ENCODE data around the gene MMEL1.
"Not testable (repeated sequence)": the region's sequence is repeated elsewhere in the genome, so short reads cannot be mapped to it uniquely, and the experiment has no call there.

Gene MMEL1, protein sequence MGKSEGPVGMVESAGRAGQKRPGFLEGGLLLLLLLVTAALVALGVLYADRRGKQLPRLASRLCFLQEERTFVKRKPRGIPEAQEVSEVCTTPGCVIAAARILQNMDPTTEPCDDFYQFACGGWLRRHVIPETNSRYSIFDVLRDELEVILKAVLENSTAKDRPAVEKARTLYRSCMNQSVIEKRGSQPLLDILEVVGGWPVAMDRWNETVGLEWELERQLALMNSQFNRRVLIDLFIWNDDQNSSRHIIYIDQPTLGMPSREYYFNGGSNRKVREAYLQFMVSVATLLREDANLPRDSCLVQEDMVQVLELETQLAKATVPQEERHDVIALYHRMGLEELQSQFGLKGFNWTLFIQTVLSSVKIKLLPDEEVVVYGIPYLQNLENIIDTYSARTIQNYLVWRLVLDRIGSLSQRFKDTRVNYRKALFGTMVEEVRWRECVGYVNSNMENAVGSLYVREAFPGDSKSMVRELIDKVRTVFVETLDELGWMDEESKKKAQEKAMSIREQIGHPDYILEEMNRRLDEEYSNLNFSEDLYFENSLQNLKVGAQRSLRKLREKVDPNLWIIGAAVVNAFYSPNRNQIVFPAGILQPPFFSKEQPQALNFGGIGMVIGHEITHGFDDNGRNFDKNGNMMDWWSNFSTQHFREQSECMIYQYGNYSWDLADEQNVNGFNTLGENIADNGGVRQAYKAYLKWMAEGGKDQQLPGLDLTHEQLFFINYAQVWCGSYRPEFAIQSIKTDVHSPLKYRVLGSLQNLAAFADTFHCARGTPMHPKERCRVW

GRCh38 chr1:2632561-2633361 is at the start of gene MMEL1:
TSS of gene MMEL1 (minus strand) at chr1:2633016. CDS start at chr1:2629484, 3,532 bp downstream.
- DNase-seq, result no peak

DNA sequence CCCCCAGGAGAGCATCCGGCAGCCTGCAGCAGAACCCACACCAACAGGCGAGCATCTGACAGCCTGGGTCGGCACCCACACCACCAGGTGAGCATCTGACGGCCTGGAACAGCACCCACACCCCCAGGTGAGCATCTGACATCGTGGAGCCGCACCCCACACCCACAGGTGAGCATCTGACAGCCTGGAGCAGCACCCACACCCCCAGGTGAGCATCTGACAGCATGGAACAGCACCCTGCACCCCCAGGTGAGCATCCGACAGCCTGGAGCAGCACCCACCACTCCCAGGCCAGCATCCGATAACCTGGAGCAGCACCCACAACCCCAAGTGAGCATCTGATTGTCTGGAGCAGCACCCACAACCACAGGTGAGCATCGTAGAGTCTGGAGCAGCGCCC is 43.9 kb upstream of the MMEL1 start:
- DNase-seq, result not testable (repeated sequence)

DNA sequence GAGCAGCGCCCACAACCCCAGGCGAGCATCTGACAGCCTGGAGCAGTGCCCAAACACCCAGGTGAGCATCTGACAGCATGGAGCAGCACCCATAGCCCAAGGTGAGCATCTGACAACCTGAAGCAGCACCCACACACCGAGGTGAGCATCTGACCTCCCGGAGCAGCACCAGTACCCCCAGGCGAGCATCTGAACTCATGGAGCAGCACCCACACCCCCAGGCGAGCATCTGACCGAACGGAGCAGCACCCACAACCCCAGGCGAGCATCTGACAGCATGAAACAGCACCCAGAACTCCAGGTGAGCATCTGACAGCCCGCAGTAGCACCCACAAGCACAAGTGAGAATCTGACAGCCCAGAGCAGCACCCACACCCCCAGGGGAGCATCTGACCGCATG is 38.8 kb upstream of the MMEL1 start:
- not testable (repeated sequence) for DNase-seq

- DNase-seq, result not testable (repeated sequence)
Measured at GRCh38 chr1:2659806-2660205, 27.0 kb upstream of the MMEL1 start.

- DNase-seq, result not testable (repeated sequence)
Measured at GRCh38 chr1:2657909-2658308, 25.1 kb upstream of the MMEL1 start.

DNA sequence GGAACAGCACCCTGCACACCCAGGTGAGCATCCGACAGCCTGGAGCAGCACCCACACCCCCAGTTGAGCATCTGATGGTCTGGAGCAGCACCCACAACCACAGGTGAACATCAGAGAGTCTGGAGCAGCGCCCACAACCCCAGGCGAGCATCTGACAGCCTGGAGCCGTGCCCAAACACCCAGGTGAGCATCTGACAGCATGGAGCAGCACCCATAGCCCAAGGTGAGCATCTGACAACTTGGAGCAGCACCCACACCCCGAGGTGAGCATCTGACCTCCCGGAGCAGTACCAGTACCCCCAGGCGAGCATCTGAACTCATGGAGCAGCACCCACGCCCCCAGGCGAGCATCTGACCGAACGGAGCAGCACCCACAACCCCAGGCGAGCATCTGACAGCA is 24.3 kb upstream of the MMEL1 start:
- not testable (repeated sequence) for DNase-seq

DNA sequence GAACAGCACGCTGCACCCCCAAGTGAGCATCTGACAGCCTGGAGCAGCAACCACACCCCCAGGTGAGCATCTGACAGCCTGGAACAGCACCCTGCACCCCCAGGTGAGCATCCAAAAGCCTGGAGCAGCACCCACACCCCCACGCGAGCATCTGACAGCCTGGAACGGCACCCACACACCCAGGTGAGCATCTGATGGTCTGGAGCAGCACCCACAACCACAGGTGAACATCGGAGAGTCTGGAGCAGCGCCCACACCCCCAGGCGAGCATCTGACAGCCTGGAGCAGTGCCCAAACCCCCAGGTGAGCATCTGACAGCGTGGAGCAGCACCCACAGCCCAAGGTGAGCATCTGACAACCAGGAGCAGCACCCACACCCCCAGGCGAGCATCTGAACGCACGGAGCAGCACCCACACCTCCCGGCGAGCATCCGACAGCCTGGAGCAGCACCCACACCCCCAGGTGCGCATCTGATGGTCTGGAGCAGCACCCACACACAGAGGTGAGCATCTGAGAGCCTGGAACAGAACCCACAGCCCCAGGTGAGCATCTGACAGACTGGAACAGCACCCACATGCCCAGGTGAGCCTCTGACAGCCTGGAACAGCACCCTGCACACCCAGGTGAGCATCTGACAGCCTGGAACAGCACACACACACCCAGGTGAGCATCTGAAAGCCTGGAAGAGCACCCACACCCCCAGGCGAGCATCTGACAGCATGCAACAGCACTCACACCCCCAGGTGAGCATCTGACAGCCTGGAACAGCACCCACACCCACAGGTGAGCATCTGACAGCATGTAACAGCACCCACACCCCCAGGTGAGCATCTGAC is 23.0 kb upstream of the MMEL1 start:
- DNase-seq, result not testable (repeated sequence)

DNA sequence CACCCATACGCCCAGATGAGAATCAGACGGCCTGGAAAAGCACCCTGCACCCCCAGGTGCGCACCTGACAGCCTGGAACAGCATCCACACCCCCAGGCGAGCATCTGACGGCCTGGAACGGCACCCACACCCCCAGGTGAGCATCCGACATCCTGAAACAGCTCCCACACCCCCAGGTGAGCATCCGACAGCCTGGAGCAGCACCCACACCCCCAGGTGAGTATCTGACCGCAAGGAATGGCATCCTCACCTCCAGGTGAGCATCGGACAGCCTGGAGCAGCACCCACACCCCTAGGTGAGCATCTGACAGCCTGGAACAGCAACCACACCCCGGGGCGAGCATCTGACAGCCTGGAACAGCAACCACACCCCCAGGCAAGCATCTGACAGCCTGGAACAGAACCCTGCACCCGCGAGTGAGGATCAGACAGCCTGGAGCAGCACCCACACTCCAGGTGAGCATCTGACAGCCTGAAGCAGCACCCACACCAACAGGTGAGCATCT is 21.7 kb upstream of the MMEL1 start:
- not testable (repeated sequence) for DNase-seq

- DNase-seq, result not testable (repeated sequence)
Measured at GRCh38 chr1:2653741-2654442, 21.1 kb upstream of the MMEL1 start.

GRCh38 chr1:2652926-2653571 is 20.2 kb upstream of the MMEL1 start:
- not testable (repeated sequence) for DNase-seq

DNA sequence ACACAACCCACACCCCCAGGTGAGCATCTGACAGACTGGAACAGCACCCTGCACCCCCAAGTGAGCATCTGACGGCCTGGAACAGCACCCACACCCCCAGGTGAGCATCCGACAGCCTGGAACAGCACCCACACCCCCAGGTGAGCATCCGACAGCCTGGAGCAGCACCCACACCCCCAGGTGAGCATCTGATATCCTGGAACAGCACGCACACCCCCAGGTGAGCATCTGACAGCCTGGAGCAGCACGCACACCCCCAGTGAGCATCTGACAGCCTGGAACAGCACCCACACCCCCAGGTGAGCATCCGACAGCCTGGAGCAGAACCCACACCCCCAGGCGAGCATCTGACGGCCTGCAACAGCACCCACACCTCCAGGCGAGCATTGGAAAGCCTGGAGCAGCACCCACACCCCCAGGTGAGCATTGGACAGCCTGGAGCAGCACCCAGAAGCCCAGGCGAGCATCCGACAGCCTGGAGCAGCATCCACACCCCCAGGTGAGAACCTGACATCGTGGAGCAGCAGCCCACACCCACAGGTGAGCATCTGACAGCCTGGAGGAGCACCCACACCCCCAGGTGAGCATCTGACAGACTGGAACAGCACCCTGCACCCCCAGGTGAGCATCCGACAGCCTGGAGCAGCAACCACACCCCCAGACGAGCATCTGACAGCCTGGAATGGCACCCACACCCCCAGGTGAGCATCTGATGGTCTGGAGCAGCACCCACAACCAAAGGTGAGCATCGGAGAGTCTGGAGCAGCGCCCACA is 19.5 kb upstream of the MMEL1 start:
- not testable (repeated sequence) for DNase-seq

- DNase-seq, result no peak
Measured at GRCh38 chr1:2650967-2651645, 18.3 kb upstream of the MMEL1 start.

GRCh38 chr1:2646837-2647236 is 14.0 kb upstream of the MMEL1 start:
- no peak for DNase-seq

DNA sequence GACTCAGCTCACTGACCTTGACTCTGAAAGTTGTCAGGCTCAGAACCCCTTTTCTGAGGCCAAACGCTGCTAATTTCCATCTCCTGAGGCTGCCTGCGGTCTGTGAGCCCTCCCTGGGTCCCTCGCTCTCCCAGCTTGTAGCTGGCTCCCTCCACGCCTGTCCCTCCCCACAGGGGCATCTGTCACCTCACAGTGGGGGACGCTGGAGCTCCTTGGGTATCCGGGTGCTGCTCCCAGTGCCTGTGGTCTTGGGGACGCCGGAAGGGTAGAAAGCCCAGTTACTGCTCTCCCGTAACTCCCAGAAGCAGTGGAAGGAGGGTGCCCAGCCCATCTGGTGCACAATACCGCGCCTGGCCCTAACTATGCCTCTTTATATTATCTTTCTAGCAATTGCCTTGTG is 13.0 kb upstream of the MMEL1 start:
- no peak for DNase-seq

GRCh38 chr1:2645143-2645542 is 12.3 kb upstream of the MMEL1 start:
- no peak for DNase-seq

- DNase-seq, result no peak
Measured at GRCh38 chr1:2644591-2645101, 11.8 kb upstream of the MMEL1 start.

GRCh38 chr1:2644171-2644570 is 11.4 kb upstream of the MMEL1 start:
- DNase-seq, result no peak

DNA sequence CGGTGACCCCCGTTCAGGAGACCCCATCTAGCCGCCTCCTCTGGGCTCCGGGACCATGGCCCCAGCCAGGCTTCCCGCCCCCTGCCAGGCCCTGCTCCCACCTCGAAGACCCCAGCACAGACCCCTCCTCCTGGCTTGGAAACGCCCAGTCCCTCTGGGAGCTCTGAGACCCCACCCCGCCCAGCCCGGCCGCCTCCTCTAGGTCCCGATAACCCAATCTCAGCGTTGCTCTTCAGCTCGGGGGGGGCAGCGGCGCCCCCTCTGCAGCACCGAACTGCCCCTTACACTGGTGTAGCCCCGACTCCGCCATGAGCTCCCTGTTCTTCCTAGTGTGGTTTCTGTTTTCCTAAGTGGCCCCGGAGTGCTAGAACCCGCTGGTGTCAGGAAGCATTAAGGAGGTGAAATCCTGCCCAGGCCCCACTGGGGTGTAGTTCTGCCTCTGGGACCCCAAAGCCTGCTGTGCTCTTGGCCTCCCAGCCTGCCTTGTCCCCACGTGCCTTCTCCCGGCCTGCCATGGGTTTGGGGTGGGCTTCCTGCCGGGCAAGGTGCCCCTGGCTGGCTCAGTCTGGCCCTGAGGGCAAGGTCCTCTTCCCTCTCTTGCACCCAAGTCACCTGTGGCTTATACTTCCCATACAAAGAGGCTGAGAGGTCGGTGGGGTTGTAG is 10.7 kb upstream of the MMEL1 start:
- no peak for DNase-seq
